GM18526 (cell line): ENCODE data around the gene AVP.

Experiments used
- POLR2A ChIP-seq: IDR thresholded peaks from 3 replicates; pipeline ENCODE4 v1.6.1; 2011; ENCODE audit not compliant: insufficient read length; ENCODE audit errors: extremely low read depth

The AVP gene

GRCh38 chr20:3084283-3084985 is at the start of gene AVP:
Gene AVP (minus strand): TSS chr20:3084724. CDS start chr20:3084674, 50 bp downstream.
- no peak for TF ChIP-seq POLR2A

- no peak for TF ChIP-seq POLR2A
Measured at GRCh38 chr20:3134151-3134550, 49.6 kb upstream of the AVP start.

- TF ChIP-seq POLR2A = no peak
Measured at GRCh38 chr20:3133155-3133554, 48.6 kb upstream of the AVP start.

GRCh38 chr20:3130051-3130600 is 45.6 kb upstream of the AVP start:
- no peak for TF ChIP-seq POLR2A

- TF ChIP-seq POLR2A = no peak
Measured at GRCh38 chr20:3129094-3129493, 44.6 kb upstream of the AVP start.

GRCh38 chr20:3128275-3128984 is 43.9 kb upstream of the AVP start:
- TF ChIP-seq POLR2A = no peak

GRCh38 chr20:3126527-3126859 is 42.0 kb upstream of the AVP start:
- no peak for TF ChIP-seq POLR2A

GRCh38 chr20:3123542-3123941 is 39.0 kb upstream of the AVP start:
- no peak for TF ChIP-seq POLR2A

GRCh38 chr20:3121955-3122610 is 37.6 kb upstream of the AVP start:
- TF ChIP-seq POLR2A = no peak

- TF ChIP-seq POLR2A = no peak
Measured at GRCh38 chr20:3121271-3121911, 36.9 kb upstream of the AVP start.

GRCh38 chr20:3119044-3119443 is 34.5 kb upstream of the AVP start:
- no peak for TF ChIP-seq POLR2A

GRCh38 chr20:3116341-3116740 is 31.8 kb upstream of the AVP start:
- TF ChIP-seq POLR2A = no peak

- no peak for TF ChIP-seq POLR2A
Measured at GRCh38 chr20:3115190-3116107, 30.9 kb upstream of the AVP start.

- no peak for TF ChIP-seq POLR2A
Measured at GRCh38 chr20:3111995-3112394, 27.5 kb upstream of the AVP start.
